Stimulated activated CD4-positive, alpha-beta T cell treated with anti-CD3 and anti-CD28 coated beads, Interleukin-1b, Interleukin-23, amount 100 ng/mL, for 1 hour (primary cell): Measurements from ENCODE around the gene ITIH5.
"Not testable (repeated sequence)": the region's sequence is repeated elsewhere in the genome, so short reads cannot be mapped to it uniquely, and the experiment has no call there.

Experiments used
- DNase-seq, 2 donors: peaks; one replicate each; pipeline ENCODE4 v3.0.0-alpha.2; 2020; ENCODE audit warnings: low read depth in 2 of 2

Gene ITIH5

GRCh38 chr10:7687228-7687907 lies 20.6 kb upstream of the ITIH5 start:
- peak; percentile 35 to 37 for DNase-seq

GRCh38 chr10:7686351-7687171 lies 19.8 kb upstream of the ITIH5 start:
- no peak for DNase-seq

- DNase-seq, result not testable (repeated sequence)
Measured at GRCh38 chr10:7680078-7680477, 13.3 kb upstream of the ITIH5 start.

- no peak for DNase-seq
Measured at GRCh38 chr10:7679256-7679655, 12.5 kb upstream of the ITIH5 start.

GRCh38 chr10:7672341-7673134 lies 5.8 kb upstream of the ITIH5 start:
- DNase-seq, result no peak

- DNase-seq, result no peak
Measured at GRCh38 chr10:7670157-7670556, 3.4 kb upstream of the ITIH5 start.

- no peak for DNase-seq
Measured at GRCh38 chr10:7667262-7668141, 736 bp upstream of the ITIH5 start.

- no peak for DNase-seq
Measured at GRCh38 chr10:7665767-7666166, 999 bp downstream of the ITIH5 start.

GRCh38 chr10:7664707-7665106 lies 2.1 kb downstream of the ITIH5 start:
- DNase-seq, result no peak

GRCh38 chr10:7662522-7662921 lies 4.2 kb downstream of the ITIH5 start:
- DNase-seq, result no peak

GRCh38 chr10:7659560-7659959 lies 7.2 kb downstream of the ITIH5 start:
- no peak for DNase-seq

GRCh38 chr10:7657552-7657951 lies 9.2 kb downstream of the ITIH5 start:
- no peak for DNase-seq

GRCh38 chr10:7657079-7657478 lies 9.7 kb downstream of the ITIH5 start:
- DNase-seq, result not testable (repeated sequence)

GRCh38 chr10:7651853-7652470 lies 14.8 kb downstream of the ITIH5 start:
- DNase-seq, result no peak

GRCh38 chr10:7649673-7650300 lies 17.0 kb downstream of the ITIH5 start:
- no peak for DNase-seq

- DNase-seq, result no peak
Measured at GRCh38 chr10:7647062-7647664, 19.6 kb downstream of the ITIH5 start.

- DNase-seq, result no peak
Measured at GRCh38 chr10:7642491-7643011, 24.2 kb downstream of the ITIH5 start.

GRCh38 chr10:7635408-7636125 lies 31.2 kb downstream of the ITIH5 start:
- DNase-seq, result no peak
